HG02852 (cell line): ENCODE measurements around the gene PRPF18.

Experiments
- ATAC-seq: cut with Tn5 transposase; IDR thresholded peaks from one replicate; pipeline ENCODE4 v1.9.1; 2021; ENCODE audit warnings: mild to moderate bottlenecking, moderate library complexity; ENCODE audit not compliant: unreplicated experiment

The PRPF18 gene

DNA sequence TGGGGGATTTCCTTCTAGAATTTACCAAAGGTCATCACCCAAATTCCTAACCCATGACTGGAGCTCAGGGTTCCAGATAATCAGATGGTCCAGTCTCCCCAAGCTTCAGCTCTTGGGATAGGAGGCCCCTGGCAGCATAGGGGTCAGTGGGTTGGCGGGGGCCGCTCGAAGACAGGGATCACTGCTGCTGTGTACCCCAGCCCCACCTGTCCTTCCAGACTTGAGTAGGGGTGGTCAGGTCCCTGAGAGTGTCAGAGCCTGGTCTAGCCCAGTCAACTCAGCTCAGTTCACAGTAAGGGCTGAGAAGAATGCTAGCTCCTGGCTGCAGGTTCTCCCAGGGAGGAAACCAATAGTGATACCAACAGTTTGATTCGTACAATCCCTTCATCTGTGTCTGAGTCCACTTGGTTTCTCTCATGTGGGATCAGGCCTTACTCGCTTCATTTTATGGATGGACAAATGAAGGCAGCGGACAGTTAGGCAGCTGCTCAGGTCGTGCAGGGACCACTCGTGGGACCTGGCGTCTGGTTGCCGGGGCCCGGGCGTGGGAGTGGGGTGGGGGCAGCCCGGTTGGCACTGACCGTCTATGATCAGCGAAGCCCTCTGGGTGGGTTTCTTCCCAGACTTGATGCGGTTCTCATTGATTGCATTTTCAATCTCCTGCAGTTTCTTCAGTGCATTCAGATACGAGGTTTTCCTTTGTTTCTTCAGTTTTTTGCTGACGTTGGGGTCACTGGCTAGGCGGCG is 78.9 kb downstream of the PRPF18 start:
- no peak for ATAC-seq

DNA sequence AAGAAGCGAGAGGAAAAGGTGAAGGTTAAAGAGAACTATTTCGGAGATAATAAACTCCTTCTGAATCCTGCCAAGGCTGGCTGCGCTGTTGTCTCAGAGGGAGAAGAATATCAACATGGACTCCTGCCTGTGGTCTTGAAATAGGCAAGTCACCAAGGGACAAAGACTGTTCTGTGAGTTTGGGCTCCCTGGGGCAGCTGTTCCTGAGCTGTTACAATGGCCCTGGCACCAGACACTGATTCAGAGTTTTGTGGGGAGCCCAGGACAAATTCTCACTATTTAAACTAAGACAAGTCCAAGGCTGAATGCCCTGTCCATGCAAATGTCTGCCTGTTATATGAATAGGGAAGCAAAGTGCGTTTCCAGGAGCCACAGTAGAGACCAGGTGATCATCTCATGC is 81.4 kb downstream of the PRPF18 start:
- ATAC-seq = no peak

DNA sequence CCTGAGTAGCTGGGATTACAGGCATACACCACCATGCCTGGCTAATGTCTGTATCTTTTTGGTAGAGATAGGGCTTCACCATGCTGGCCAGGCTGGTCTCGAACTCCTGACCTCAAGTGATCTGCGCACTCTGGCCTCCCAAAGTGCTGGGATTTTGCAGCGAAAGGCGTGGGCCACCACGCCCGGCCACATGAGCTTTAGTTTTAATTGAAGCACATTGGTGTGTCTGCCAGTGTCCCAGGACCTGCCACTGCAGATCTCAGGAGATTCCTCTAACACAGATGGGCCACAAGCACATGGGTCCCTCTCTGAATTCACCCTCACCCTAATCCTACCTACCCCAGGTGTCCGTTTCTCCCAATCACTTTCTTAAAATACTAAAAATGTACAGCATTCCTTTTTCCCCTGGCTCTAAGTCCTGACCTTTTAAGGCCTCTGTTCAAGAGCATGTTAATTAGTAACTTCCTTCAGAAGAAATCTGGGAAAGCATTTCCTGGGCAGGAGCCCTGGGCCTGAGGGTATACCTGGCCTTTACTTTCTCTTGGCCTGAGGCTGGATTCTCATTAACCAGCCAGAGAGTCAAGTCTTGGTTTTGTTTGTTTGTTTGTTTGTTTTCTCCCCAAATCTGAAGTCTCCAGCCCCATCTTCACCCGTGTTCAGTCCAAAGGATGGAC is 82.6 kb downstream of the PRPF18 start:
- no peak for ATAC-seq

DNA sequence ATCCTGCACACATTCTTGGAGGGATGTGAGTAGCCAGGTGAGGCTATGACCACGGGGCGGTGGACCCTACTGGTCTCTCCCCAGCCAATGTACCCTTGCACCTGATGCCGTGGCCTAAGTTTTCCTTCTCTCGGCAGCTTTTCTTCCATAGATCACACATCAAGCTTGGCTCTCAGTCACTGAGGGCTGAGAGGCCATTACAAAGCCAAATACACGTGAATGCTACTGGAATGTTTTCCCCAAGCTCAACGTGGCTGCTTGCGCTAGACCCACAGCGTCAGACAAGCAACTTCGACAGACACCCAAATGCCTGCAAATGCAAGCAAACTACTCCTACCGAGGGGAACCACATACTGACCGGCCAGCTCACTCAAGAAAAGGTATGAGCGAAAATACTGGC is 83.1 kb downstream of the PRPF18 start:
- no peak for ATAC-seq

DNA sequence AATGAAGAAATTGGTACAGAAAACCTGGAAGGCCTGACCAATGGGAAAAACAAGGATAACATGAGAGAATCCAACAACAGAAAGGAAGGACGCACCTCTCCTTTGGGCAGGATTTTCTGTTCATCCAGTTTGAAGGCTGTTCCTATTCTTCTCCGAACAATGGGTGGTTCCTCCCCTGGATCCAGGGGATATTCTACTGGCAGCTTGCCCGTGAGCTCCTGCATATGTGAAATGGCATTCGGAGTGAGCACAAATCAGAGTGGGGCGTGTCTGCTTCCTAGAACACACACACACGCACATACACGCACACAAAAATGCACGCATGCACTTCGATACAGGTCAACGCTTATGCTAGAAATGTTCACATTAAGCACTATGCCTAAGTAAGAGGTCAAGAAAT is 83.5 kb downstream of the PRPF18 start:
- ATAC-seq = no peak

DNA sequence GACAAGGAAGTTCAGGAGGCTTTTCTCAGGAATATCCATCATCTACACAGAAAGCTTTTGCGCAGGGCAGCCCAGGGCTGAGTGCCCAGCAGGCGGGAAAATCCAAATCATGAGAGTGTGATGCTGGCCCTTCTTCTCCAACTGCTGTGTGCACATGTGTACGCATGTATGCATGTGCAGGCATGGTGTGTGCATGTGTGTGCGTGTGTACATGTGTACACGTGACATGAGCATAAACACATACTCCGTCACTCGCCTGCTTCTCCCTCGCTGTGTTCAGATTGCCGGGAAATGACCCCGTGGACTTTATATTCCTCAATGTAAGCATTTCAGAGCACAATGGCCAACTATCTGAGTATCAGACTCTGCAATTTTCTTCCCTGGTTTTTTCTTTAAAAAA is 85.1 kb downstream of the PRPF18 start:
- ATAC-seq = no peak

DNA sequence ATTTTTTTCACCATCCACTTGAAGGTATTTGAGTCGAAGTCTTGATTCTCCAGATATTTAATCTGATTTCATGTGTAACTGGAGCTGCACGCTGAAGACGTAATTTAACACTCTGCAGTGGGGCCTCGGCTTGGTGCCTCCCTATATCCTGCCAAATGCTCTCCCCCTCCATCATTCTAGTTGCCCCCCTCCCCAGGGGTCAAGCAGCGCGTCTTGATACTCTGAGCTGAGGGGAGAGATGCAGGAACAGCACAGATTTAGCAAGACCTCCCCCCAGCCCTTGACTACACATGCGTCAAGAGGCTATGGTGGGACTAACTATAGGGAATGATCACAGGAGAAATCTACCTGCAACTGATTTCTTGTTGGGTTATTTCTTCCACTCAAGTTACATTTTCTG is 85.8 kb downstream of the PRPF18 start:
- no peak for ATAC-seq

DNA sequence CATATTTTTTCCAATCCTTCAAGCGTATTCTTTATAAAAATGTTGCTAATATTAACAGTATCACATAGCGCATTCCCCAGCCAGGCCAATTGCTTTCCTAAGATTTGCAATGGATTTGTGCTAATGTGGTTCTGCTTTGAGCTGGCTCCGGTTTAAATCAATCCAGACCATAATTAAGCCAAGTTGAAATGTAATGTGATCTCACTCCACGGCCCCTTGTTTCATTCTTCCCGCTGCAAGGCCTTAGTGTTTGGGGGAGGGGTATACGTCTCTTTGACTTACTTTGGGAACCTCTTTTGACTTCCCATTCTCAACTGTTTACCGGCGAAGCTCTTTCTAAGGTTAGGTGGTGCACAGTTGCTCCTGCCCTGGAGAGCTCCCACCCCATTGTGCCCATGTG is 86.4 kb downstream of the PRPF18 start:
- no peak for ATAC-seq

DNA sequence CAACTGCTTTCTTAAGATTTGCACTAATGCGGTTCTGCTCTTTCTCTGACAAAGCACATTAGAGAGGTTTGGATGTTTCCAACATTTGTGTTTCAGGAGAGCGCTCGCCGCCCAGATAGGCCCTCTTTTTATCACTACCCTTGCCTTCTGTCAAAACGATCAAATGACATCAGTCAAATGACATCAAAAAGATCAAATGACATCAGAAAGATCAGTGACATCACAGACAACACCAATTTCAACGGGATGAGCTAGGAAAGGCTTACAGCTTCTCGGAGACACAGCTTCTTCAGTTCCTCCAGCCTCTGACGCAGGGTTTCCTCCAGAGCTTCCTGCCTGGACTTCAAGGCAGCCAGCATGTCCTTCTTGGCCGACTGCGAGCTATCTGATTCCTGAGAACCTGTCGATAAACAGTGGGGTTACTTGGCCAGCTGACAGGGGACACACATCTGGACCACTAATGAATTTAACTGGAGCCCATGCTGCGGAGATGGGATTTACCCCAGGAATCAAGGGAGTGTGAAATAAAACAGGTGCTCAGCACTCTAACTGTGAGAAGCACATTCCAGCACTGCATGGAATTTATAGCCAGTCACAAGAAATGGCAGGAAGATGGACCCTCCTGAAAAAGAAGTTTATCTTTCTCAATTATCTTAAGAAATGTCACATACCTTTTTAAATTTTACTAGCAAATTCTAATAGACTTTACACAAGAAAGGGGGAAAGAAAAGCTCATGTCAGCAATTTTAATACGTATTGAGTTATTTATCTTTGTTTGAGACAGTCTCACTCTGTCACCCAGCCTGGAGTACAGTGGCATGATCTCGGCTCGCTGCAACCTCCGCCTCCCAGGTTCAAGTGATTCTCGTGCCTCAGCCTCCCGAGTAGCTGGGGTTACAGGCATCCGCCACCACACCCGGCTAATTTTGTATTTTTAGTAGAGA is 88.2 kb downstream of the PRPF18 start:
- no peak for ATAC-seq

DNA sequence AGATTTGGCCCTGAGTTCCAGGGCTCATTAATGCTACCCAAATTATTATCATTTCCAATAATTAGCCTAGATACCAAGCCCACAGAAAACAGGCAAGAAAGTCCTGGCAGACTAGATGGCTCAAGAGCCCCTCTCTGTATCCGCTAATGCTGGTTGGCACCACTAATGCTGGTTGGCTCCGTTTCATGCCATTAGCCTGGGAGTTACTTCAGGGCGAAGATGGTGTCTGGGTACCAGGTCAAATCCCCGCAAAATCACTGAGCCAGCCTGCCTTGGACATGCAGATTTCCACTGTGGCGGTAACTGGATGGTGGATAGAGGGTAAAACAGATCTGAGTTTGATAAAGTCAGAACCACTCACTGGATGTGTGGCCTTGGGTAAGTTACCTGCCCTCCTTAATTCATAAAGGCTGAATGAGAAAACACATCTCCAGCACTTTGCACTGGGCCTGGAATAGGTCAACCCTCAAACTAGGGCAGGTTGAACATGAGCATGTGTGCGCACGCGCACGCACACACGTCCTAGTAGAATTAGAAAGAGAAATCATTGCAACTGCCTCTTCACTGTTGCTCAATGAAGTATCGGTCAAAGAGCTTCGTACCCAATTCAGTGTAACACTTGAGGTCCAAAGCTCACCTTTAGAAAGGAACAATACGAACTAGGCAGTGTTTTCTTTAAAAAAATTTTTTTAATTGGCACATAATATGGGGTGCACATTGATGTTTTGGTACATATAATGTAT is 91.5 kb downstream of the PRPF18 start:
- ATAC-seq = no peak
